GM12875 (cell line): ENCODE results near the gene AFAP1L2.

Source experiments
- H3K4me3 ChIP-seq: one replicate; pipeline ENCODE4 v1.5.1; 2011; ENCODE audit warnings: low read depth, low read length, control low read depth
- CTCF ChIP-seq: IDR thresholded peaks from 2 replicates; pipeline ENCODE4 v1.5.1; 2011; ENCODE audit warnings: low read depth, mild to moderate bottlenecking, control low read depth, inconsistent platforms, low read length, moderate library complexity, borderline replicate concordance; ENCODE audit not compliant: insufficient read depth

Gene AFAP1L2

GRCh38 chr10:114408112-114408967 is 4.0 kb upstream of the AFAP1L2 start:
- TF ChIP-seq CTCF = no peak
- no peak overlapping the region for H3K4me3 ChIP-seq

- no peak overlapping the region for H3K4me3 ChIP-seq
- TF ChIP-seq CTCF = no peak
These were observed 2.2 kb upstream of the AFAP1L2 start for GRCh38 chr10:114406455-114406854.

- no peak overlapping the region for H3K4me3 ChIP-seq
- TF ChIP-seq CTCF = no peak
These were observed 679 bp upstream of the AFAP1L2 start for GRCh38 chr10:114405011-114405350.

- TF ChIP-seq CTCF = peak; percentile 28; the same call in 1 of the 2 replicates
- H3K4me3 ChIP-seq = peak overlapping the region; percentile 38
These were observed 651 bp downstream of the AFAP1L2 start for GRCh38 chr10:114403541-114404161.

- TF ChIP-seq CTCF = no peak
- peak overlapping the region; percentile 38 for H3K4me3 ChIP-seq
These were observed 1.3 kb downstream of the AFAP1L2 start for GRCh38 chr10:114402871-114403540.

GRCh38 chr10:114402233-114402632 is 2.1 kb downstream of the AFAP1L2 start:
- no peak overlapping the region for H3K4me3 ChIP-seq
- TF ChIP-seq CTCF = no peak

GRCh38 chr10:114401195-114401791 is 3.0 kb downstream of the AFAP1L2 start:
- no peak overlapping the region for H3K4me3 ChIP-seq
- no peak for TF ChIP-seq CTCF
